NCI-H1048 (cell line): ENCODE measurements around the gene DNAJA3.
A peak's percentile ranks its signal among the peaks of the same experiment; 100 is the strongest.

Experiments used
- DNase-seq: peaks from one replicate; lab custom pipeline; 2025; lab: John Stamatoyannopoulos, UW

The DNAJA3 gene

DNA sequence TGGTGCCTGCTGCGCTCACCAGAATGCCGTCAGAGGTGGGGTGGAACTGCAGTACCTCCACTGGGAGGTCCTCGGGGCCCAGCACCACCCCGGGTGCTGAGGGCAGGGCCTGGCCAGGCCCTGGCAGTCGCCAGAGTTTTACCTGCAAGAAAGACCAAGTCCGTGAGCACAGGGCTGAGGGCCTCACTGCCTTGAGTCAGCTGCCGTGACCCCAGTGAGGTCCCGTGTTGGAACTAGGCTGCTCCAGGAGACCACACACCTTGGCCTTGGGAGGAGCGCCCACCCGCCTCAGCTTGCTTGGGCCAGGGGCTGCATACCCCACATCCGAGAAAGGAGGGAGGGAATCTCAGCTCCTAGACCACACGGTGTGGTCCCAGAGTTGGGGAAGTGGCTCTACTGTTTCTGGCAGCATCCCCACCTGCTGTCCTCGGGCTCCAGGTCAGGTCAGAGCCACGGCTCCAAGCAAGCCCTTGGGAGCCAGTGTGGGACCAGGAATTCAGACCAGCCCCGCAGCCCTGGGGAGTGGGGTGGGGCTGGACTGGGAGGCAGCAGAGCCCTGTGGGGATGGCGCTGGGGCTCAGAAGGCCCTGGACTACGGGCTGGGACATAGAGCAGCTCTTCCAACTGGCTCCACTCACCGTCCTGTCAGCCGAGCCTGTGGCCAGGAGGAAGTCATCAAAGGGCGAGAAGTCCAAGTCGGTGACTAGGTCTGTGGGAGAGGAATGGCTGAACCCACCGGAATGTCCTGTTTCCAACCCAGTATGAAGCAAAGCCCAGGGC is 17.9 kb upstream of the DNAJA3 start:
- no peak for DNase-seq

DNA sequence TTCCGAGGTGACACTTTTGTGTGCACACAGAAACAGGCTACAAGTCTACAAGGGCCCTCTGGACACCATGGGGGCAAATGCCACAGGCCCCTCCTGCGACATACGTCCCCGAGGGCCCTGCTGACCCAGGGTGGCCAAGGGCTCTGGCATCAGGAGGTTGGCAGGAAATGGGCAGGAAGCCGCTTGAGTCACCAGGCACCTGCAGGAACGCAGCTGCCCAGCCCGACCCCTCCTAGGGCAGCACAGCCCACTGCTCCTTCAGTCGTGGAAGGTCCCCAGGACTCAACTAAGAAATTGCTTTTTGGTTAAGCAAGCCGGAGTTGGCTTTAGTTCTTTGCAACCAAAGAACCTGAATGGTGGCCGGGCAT is 17.4 kb upstream of the DNAJA3 start:
- no peak for DNase-seq

DNA sequence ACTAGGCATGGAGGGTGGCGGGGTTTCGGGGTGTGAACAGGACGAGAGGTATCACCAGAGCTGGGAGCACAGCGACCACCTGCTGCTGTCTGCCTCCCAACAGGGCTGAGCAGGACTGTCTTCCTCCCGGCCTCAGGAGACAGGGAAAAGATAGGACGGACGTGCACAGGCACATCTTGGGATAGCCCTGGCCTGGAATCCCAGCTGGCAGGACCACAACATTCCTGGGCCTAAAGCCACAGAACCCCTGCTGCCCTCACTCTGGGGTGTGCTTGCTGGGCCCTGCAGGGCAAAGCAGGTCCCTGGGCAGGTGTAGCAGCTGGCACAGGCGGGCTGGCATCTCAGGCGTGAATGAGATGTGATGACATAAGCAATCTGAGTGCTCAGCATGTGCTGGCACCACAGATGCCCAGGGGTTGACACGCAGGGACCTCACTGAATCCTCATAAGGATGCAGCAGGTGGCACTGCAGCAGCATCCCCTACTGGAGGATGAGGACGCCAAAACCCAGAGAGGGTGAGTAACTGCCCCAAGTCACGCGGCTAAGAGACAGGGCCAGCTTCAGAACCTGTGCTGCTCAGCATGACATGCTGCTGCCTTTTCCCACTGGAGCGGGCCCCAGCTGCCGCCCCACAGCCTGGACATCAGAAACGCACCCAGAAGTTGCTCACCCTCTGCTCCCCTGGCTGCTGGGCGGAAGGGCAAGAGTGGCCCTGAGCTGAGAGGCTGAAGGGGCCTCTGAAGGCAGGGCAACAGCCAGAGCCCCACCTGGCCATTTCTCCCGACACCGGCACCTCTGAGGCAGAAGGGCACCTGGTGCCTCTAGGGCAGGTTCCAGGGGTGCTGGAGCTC is 16.4 kb upstream of the DNAJA3 start:
- no peak for DNase-seq

DNA sequence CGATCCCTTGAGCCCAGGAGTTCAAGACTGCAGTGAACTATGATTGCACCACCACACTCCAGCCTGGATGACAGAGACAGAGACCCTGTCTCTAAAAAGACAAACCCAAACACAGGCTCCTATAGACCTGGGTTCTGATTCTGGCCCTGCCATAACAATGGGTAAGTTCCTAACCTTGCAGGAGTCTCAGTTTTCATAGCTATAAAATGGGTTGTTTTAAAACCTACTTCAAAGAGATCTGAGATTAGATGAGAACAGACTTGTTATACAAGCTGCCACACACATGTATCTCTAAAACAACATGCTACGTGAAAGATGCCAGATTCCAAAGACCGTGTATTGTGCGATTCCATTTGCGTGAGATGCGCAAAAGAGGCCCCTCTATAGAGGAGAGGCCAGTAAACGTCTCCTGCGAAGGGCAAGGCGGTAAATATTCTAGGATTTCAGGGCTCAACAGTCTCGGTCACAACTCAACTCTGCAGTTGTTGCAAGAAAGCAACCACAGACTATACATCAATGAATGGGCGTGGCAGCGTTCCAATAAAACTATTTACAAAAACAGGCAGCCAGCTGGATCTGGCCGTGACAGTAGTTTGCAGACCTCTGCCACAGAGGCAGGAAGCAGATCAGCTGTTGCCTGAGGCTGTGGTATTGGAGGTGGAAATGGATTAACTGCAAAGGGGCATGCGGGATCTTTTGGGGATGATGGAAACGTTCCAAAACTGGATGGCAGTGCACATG is 15.2 kb upstream of the DNAJA3 start:
- no peak for DNase-seq

DNA sequence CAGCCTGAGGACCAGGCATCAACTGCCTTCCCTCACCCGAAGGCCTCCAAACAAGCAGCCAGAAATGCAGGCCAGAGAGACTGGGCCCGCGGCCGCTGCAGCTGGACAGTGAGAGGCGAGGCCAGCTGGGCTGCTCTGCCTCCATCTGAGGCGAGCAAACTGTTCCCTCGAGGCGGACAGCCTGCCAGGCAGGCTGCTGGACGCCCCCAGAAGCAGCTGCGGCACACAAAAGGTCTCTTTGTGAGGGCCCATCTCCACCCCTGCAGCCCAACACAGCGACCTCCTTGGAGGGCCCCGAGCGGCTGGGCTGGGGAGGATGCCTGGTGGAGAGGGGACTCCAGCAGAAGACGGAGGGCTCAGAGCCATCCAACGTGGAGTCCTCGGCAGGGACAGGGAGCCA is 14.0 kb upstream of the DNAJA3 start:
- no peak for DNase-seq

DNA sequence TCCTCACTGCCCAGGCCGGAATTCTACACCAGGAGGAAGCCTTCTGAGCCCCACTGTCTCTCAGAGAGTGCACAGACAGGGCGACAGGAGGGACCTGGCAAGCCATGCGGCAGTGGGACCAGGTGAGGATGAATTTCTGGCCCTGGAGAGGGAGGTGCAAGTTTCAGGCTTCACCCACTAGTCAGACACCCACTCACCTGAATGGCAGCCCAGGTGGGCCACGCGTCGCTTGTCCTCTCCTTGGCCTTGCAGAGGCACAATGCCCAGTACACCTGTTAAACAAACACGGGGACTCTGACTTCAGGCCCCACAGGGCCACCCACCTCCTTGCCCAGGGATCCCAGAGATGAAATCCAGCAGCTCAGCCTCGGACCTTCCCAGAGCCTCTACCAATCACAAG is 13.5 kb upstream of the DNAJA3 start:
- no peak for DNase-seq

DNA sequence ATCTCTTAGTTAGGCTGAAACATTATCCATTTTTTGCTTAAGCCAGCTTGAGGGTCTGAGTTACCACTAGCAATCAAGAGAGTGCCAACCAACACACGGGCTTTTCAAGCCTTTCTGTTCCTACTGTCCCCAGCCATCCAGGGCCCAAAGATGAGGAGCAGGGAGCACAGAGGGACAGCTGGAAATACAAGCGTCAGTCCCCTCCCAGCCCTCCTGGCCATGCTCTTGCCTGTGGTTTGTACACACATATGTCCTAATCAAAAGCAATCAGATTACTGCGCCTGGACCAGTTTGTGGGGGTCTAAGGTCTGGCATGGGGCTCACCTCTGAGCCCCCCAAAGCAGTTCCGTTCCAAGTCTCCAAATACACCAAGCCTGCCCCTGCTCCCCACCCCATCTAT is 12.8 kb upstream of the DNAJA3 start:
- DNase-seq: no peak

DNA sequence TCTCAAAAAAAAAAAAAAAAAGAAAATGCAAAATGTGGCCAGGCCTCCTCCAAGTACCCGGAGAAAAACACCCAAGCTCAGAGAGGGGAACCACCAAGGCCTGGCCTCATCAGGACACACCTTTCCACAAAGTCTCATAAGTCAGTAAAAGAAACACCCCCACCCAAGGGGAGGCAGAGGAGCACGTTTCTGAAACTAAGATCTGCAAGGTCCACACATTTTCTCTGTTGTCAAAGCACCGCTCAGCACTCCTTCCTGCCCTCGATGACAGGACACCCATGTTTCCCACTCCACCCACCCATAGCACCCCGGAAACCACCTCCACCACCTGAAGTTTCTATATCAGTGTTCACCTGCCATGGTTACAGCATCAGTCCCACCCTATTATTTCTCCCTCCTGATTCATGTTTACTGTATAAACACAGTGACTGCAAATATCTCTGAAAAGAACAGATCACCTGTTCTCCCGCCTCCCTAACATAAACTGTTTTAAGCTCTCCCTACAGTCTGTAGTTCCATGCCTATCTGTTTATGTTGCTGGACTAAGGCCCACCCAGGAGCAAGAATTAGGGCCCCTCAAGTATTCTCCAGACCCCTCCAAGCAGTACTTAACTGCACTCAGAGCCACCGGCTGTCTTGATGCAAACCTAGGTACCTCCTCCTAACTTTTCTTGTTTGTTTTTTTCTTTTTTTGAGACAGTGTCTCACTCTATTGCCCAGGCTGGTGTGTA is 11.3 kb upstream of the DNAJA3 start:
- DNase-seq: no peak

DNA sequence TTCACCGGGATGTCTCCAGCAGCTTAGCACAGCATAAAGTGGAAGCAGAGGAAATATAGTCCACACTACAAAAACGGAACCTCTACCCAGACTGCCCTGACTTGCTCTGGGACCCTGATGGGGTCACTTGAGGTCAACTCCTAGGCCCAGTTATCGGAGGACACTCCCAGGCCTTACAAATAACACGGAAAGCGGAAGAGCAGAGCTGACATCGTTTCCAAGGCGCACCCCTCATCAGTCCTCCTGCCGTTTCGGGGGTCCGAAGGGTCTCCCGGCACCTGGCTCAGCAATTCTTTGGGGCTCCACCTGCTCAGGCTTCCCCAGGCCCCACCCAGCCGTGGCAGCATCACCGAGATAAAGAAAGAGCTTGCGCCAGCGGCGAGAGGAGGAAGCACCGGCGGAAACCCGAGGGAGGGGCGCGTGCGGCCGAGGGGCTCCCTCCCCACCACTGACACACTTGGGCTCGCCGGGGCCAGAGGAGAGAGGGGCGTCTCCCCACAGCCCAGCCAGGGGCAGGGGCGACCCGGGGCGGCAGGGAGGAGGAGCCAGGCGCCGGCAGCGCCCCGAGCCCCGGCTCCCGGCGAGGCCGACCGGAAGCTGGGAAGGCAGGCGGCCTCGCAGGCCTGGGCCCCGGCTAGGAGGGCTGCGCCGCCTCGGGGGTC is 10.0 kb upstream of the DNAJA3 start:
- DNase-seq: no peak

DNA sequence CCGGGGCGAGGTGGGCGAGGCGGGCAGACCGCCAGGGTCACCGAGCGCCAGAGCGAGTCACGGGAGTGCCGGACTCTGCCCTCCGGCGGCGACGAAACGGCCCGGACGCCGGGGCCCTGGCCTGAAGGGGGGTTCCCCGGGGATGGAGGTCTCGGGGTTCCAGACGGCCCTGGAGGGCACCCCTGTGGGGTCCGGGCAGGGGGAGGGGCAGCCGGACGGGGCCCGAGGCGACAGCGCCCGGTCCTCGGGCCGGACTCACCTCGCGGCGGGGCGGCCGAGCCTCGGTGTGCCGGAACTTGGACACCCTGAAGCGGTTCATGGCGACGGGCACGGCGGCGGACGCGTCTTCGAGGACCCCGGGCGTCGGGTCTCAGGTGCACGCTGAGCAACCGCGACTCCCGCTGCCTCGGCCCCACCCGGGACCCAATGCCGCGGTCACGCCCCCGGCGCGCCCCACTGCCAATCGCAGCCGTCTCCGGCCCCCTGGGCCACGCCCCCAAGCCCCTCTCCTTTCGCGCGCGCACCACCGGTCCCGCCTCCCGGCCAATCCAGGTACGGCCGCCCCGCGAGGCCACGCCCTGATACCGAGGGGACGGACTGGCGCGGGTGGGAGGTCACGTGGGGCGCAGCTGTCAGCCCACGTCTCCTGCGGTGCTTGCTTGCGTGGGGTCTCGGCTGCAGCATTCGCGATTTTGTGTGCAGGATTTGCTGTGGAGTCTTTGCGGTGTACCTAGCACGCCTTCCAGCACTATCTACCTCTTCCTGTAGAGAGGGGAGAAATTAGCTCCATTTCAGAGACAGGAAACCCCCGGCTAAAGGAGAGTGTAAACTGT is 9.3 kb upstream of the DNAJA3 start, which contains the start of gene CORO7:
Gene CORO7 (minus strand): TSS at position 397 of the 833 bp plus-strand sequence. CDS start 78 bp downstream, at position 319.
- peak; percentile 44 for DNase-seq

DNA sequence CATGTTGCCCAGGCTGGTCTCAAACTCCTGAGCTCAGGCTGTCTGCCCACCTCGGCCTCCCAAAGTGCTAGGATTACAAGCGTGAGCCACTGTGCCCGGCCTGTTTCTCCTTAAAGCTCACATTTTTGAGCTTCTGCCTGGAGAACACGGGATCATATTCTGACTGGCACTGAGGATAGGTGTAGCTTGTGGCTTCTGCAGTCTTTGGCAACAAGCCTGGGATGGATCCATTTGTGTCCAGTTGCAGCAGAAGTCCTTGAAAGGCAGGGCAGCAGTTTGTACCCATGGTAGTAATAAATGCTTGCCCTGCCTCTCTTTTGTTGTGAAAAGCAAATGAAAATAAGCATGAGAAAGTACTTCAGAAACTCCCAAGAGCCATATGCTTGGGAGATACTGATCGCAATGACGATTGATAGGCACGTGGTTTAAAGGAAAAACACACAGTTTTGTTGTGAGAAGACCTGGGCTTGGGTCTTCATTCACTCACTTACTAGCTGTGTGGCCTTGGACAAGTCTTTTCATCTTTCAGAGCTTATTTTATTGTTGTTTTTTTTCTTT is 6.2 kb upstream of the DNAJA3 start:
- DNase-seq: no peak

DNA sequence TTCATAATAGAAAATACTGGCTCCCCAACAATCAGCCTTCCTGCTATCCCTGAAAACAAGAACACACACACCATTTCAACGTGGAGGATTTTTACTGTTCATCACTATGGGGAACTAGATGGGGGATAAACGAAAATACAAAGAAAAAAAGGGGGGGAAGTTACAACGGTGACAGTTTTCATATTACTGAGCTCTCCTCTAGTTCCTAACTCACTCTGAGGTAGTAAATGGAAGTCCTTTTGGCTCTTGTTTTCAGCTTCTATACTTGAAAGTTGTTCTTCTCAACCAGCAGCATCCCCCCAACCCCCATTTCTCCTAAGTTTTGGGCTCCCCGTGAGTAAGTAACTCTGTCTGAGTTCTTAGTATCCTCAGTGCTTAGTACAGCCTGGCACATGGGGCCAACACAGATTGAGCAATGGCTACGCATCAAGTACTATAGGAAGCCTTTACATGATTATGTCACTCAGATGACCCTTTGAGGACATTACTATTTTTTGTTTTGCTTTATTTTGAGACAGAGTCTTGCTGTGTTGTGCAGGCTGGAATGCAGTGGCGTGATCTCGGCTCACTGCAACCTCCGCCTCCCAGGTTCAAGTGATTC is 5.1 kb upstream of the DNAJA3 start:
- DNase-seq: no peak

DNA sequence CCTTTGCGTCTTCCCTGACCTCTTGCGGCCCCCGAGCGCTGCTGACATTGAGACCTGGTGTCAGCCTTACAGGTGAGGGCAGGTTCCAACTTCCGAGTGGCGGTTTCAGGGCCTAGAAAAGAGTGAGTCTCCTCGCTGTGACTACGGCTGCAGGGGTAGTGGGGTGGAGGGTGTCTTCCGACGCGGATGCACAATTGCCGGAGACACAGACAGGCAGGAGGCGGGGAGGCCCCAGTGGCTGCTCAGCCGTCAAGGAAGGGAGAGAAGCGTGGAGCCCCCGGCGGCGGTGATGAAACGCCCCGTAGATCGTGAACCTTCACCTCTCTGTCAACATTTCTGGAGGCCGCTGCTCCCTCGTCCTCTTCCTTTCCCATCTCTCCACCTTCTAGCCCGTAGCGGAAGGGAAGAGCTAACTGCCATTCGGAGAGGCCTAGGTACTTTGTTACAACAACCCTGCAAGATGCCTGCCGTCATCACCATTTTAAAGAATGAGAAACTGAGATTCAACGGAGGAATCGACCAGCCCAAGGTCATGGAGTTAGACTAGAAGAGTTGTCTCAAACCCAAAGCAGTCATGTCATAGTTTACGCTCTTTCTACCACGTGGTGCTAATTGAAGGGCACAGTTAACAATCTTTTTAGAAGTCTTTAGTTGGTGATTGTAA is 485 bp downstream of the DNAJA3 start:
- no peak for DNase-seq

DNA sequence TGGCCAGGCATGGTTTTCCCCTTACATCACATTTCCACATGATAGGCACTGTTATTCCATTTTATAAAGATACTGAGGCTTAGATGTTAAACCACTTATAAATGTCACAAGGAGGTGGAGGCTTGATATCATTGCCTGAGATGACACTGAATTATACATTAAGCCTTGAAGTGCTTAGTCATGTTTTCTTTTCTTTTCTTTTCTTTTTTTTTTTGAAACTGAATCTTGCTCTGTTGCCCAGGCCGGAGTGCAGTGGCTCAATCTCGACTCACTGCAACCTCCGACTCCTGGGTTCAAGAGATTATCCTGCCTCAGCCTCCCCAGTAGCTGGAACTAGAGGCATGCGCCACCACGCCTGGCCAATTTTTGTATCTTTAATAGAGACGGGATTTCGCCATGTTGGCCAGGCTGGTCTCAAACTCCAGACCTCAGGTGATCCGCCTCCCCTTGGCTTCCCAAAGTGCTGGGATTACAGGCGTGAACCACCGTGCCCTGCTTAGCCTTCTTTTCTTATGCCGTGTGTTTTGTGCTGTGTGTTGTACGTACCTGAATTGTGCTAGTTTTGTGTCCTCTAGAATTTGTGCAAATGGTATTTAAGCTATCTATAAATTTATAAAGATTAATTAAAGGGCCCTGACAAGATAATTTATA is 1.2 kb downstream of the DNAJA3 start:
- DNase-seq: no peak

DNA sequence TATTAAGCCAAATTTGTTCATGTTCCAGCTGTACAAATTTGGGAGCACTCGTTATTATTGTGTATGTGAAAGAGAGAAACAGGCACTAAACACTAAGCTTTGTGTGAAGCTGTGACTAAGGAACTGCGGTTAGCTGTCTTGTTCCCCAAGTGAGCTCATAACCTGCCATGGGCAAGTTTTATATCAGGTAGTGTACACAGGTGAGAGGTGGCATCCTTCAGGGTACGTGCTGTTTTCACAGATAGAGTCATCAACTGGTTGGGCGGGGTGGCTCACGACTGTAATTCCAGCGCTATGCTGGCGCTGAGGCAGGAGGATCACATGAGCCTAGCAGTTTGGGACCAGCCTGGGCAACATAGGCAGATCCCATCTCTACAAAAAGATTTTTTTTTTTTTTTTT is 2.8 kb downstream of the DNAJA3 start:
- no peak for DNase-seq

DNA sequence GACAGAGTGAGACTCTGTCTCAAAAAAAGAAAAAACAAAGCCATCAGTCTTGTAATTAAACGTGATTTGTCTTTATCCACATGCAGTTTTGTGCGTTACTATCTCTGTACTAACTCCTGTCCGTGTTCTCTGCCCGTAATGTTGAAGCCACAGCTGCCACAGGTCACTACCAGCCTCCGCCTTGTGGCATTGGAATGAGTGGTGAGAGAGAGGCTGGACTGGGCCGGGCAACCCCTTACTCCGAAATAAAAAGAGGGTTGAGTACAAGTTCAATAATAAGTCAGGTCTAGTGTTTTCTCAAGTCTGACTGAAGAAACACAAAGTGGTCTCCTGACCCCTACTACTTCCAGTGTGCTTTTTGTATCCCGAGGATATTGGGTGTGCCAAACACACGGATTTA is 5.4 kb downstream of the DNAJA3 start:
- no peak for DNase-seq

DNA sequence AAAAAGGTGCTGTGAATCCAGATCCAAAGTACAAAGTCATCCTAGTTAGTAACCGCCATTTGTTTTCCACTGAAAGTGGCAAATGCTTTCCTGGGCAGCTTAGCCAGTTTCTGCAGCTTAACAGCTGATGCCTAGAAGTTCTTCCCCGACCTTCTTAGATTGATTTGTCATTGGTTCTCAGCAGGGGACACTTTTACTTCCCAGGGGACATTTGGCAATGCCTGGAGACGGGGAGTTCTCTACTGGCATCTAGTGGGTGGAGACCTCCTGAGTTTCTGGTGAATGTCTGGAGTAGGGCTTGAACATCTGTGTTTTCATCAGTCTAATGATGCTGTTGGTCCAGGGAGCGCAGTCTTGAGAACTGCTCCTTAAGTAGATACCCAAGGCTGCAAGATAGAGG is 7.6 kb downstream of the DNAJA3 start:
- DNase-seq: no peak

DNA sequence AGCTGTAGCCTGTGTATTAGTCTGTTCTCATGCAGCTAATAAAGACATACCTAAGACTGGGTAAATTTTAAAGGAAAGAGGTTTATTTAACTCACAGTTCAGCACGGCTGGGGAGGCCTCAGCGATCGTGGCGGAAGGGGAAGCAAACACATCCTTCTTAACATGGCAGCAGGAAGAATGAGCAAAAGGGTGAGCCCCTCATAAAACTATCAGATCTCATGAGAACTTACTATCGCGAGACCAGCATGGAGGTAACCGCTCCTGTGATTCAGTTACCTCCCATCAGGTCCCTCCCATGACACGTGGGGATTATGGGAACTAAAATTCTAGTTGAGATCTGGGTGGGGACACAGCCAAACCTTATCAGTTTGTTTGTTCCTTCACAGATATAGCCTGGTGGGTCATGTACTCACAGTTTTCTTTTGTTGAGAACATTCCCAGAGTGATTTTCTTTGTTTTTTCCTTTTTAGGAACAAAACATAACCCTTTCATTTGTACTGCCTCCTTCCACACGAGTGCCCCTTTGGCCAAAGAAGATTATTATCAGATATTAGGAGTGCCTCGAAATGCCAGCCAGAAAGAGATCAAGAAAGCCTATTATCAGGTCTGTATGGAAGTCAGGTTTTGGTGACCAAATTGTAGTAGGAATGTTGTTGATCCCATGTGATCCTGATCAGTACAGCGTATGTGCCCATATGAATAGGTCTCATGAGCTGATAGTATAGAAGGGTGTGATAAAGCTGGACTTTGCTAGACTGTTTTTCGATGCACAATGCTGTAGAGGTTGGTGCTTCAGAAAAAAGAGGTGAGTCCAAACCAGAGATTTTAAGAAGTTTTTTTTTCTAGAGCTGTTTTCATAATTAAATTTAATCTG is 8.5 kb downstream of the DNAJA3 start:
- DNase-seq: no peak
